Measurements from ENCODE around the gene CBARP. TPM values are rescaled to one million over a fixed set of nuclear protein-coding genes. Genes with fewer than 3 reads are reported as not detected.

The CBARP gene
- total and polyA plus RNA-seq, 2 of the 13 experiments (the other 11 are each of a cell fraction or from before 2014, with no cell fraction given): 1.2 to 1.4 TPM

DNA sequence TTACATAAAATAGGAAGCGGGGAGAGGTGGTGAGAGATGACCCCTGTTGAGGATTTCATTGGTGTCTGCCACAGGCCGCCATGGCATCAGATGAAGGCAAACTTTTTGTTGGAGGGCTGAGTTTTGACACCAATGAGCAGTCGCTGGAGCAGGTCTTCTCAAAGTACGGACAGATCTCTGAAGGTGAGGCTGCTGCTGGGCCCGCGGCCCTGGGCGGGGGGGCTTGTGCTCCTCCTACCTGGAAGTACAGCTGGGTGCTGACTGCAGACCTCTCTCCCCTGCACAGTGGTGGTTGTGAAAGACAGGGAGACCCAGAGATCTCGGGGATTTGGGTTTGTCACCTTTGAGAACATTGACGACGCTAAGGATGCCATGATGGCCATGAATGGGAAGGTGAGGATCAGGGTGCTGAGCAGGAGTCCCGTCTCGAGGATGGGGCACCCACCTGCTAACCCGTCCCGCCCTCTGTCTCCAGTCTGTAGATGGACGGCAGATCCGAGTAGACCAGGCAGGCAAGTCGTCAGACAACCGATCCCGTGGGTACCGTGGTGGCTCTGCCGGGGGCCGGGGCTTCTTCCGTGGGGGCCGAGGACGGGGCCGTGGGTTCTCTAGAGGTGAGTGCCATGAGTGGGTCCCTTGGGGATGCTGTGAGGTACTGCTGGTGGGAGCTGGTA, 33.2 kb upstream of the CBARP start (continued):
- no peak for TF ChIP-seq MLXIP (CRISPR knock-in tag; IDR thresholded peaks at IDR 0.05; ENCODE audit: borderline replicate concordance)
- TF ChIP-seq, protein P1, sequence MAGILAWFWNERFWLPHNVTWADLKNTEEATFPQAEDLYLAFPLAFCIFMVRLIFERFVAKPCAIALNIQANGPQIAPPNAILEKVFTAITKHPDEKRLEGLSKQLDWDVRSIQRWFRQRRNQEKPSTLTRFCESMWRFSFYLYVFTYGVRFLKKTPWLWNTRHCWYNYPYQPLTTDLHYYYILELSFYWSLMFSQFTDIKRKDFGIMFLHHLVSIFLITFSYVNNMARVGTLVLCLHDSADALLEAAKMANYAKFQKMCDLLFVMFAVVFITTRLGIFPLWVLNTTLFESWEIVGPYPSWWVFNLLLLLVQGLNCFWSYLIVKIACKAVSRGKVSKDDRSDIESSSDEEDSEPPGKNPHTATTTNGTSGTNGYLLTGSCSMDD (CRISPR knock-in tag; IDR thresholded peaks at IDR 0.05): no peak
- TF ChIP-seq PRPF4 (IDR thresholded peaks at IDR 0.05; ENCODE audit: low read depth, low read length, poor library complexity, severe bottlenecking): no peak
- no peak for TF ChIP-seq ZNF572 (CRISPR knock-in tag; IDR thresholded peaks at IDR 0.05)
- no peak for TF ChIP-seq PITX1 (CRISPR knock-in tag; IDR thresholded peaks at IDR 0.05)
- TF ChIP-seq ZNF549 (CRISPR knock-in tag; IDR thresholded peaks at IDR 0.05): no peak
- TF ChIP-seq ZNF577 (CRISPR knock-in tag; IDR thresholded peaks at IDR 0.05; ENCODE audit: borderline replicate concordance, low read depth): no peak
- TF ChIP-seq MYNN (CRISPR knock-in tag; IDR thresholded peaks at IDR 0.05; ENCODE audit: low read depth): no peak
- TF ChIP-seq TP53 (CRISPR knock-in tag; conservative IDR thresholded peaks at IDR 0.05): no peak
- TF ChIP-seq, protein P2, sequence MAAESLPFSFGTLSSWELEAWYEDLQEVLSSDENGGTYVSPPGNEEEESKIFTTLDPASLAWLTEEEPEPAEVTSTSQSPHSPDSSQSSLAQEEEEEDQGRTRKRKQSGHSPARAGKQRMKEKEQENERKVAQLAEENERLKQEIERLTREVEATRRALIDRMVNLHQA (CRISPR knock-in tag; IDR thresholded peaks at IDR 0.05): no peak
- no peak for TF ChIP-seq RAD21 (CRISPR knock-in tag; IDR thresholded peaks at IDR 0.05)
- TF ChIP-seq, protein P3, sequence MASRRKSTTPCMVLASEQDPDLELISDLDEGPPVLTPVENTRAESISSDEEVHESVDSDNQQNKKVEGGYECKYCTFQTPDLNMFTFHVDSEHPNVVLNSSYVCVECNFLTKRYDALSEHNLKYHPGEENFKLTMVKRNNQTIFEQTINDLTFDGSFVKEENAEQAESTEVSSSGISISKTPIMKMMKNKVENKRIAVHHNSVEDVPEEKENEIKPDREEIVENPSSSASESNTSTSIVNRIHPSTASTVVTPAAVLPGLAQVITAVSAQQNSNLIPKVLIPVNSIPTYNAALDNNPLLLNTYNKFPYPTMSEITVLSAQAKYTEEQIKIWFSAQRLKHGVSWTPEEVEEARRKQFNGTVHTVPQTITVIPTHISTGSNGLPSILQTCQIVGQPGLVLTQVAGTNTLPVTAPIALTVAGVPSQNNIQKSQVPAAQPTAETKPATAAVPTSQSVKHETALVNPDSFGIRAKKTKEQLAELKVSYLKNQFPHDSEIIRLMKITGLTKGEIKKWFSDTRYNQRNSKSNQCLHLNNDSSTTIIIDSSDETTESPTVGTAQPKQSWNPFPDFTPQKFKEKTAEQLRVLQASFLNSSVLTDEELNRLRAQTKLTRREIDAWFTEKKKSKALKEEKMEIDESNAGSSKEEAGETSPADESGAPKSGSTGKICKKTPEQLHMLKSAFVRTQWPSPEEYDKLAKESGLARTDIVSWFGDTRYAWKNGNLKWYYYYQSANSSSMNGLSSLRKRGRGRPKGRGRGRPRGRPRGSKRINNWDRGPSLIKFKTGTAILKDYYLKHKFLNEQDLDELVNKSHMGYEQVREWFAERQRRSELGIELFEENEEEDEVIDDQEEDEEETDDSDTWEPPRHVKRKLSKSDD (CRISPR knock-in tag; IDR thresholded peaks at IDR 0.05; ENCODE audit: low read depth): no peak
- TF ChIP-seq KMT2A (CRISPR knock-in tag; IDR thresholded peaks at IDR 0.05): no peak
- no peak for TF ChIP-seq ZFAT (CRISPR knock-in tag; conservative IDR thresholded peaks at IDR 0.05)
- no peak for TF ChIP-seq ZNF430 (CRISPR knock-in tag; IDR thresholded peaks at IDR 0.05)
- TF ChIP-seq, protein P4, sequence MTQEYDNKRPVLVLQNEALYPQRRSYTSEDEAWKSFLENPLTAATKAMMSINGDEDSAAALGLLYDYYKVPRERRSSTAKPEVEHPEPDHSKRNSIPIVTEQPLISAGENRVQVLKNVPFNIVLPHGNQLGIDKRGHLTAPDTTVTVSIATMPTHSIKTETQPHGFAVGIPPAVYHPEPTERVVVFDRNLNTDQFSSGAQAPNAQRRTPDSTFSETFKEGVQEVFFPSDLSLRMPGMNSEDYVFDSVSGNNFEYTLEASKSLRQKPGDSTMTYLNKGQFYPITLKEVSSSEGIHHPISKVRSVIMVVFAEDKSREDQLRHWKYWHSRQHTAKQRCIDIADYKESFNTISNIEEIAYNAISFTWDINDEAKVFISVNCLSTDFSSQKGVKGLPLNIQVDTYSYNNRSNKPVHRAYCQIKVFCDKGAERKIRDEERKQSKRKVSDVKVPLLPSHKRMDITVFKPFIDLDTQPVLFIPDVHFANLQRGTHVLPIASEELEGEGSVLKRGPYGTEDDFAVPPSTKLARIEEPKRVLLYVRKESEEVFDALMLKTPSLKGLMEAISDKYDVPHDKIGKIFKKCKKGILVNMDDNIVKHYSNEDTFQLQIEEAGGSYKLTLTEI (CRISPR knock-in tag; conservative IDR thresholded peaks at IDR 0.05): no peak
- TF ChIP-seq SNAI1 (CRISPR knock-in tag; IDR thresholded peaks at IDR 0.05; ENCODE audit: borderline replicate concordance): no peak
- no peak for TF ChIP-seq TMF1 (CRISPR knock-in tag; IDR thresholded peaks at IDR 0.05; ENCODE audit: low read depth)
- TF ChIP-seq RFXANK (CRISPR knock-in tag; IDR thresholded peaks at IDR 0.05): no peak
